H1 (cell line): ENCODE results near the gene RPL37A.

Experiments used
- CHD1 ChIP-seq: IDR thresholded peaks from 2 replicates; pipeline ENCODE4 v1.6.1; 2012; ENCODE audit warnings: low read depth, low read length, improper control_type of control experiment
- CTCF ChIP-seq, 3 experiments: IDR thresholded peaks; 1 replicate in 2 of 3; 2 replicates in 1 of 3; pipeline versions ENCODE4 v1.5.1 to v1.6.1; 2011; ENCODE audit warnings: low read length in 3 of 3, mild to moderate bottlenecking in 3 of 3, inconsistent platforms in 2 of 3, low read depth in 1 of 3, moderate library complexity in 1 of 3; ENCODE audit not compliant: insufficient read depth in 1 of 3; ENCODE audit errors: control extremely low read depth in 1 of 3
- KDM5A ChIP-seq: fragments of 200-600 bp; IDR thresholded peaks from 2 replicates; pipeline ENCODE4 v1.7.1; 2012; ENCODE audit warnings: mild to moderate bottlenecking, low read length, inconsistent platforms, mixed read lengths
- POLR2AphosphoS5 ChIP-seq: IDR thresholded peaks from 2 replicates; pipeline ENCODE4 v1.6.1; 2011; ENCODE audit warnings: low read depth, low read length
- RAD21 ChIP-seq, 2 experiments: IDR thresholded peaks in 1 of 2; conservative IDR thresholded peaks in 1 of 2; 2 replicates each; pipeline ENCODE4 v1.6.1; 2011; ENCODE audit warnings: low read depth in 2 of 2, low read length in 2 of 2, improper control_type of control experiment in 1 of 2, inconsistent platforms in 1 of 2, mild to moderate bottlenecking in 1 of 2, moderate library complexity in 1 of 2
- SRF ChIP-seq: IDR thresholded peaks from 2 replicates; pipeline ENCODE4 v1.6.1; 2011; ENCODE audit warnings: mild to moderate bottlenecking, low read depth, low read length, moderate library complexity

GRCh38 chr2:216545359-216545758 lies 46.7 kb downstream of the RPL37A start:
- TF ChIP-seq CTCF (IDR thresholded peaks at IDR 0.05; ENCODE audit: control extremely low read depth in 1 of 3, insufficient read depth in 1 of 3, low read depth in 1 of 3, low read length in 3 of 3) (no peak), SRF (no peak), KDM5A (no peak), CHD1 (no peak), RAD21 (IDR thresholded peaks at IDR 0.05 in 1 of 2, conservative IDR thresholded peaks at IDR 0.05 in 1 of 2; ENCODE audit: low read depth in 2 of 2, low read length in 2 of 2) (no peak), POLR2AphosphoS5 (no peak)
